Nephron progenitor cell (in vitro differentiated cells): ENCODE results near the gene F2RL3.

Source experiments
- DNase-seq: peaks from one replicate; pipeline ENCODE4 v3.0.0; 2021
- H3K27ac Mint-ChIP-seq: 2 replicates; pipeline ENCODE4 v1.8.0; 2021; ENCODE audit warnings: mild to moderate bottlenecking, moderate library complexity, mixed read lengths
- H3K27me3 Mint-ChIP-seq: 2 replicates; pipeline ENCODE4 v1.8.0; 2021; ENCODE audit warnings: mild to moderate bottlenecking, low read depth, mixed read lengths; ENCODE audit not compliant: poor library complexity
- H3K36me3 Mint-ChIP-seq: 2 replicates; pipeline ENCODE4 v1.8.0; 2021; ENCODE audit warnings: low read depth, mixed read lengths
- H3K4me1 Mint-ChIP-seq: 2 replicates; pipeline ENCODE4 v1.8.0; 2021; ENCODE audit warnings: mixed read lengths
- H3K4me3 Mint-ChIP-seq: 2 replicates; pipeline ENCODE4 v1.8.0; 2021; ENCODE audit warnings: mild to moderate bottlenecking, moderate library complexity, mixed read lengths
- H3K9me3 Mint-ChIP-seq: 2 replicates; pipeline ENCODE4 v1.8.0; 2021; ENCODE audit warnings: mild to moderate bottlenecking, moderate library complexity, mixed read lengths
- CTCF ChIP-seq: fragments of 200-600 bp; sonication (generic); IDR thresholded peaks from 2 replicates; pipeline ENCODE4 v1.5.0; 2021; ENCODE audit warnings: antibody characterized with exemption

The F2RL3 gene

GRCh38 chr19:16889883-16890460 is 1.2 kb downstream of the F2RL3 start:
- peaks cover 21% of the 10 kb centered on the region for H3K4me1 Mint-ChIP-seq
- no peak overlapping the region for H3K4me3 Mint-ChIP-seq
- DNase-seq: no peak
- H3K27ac Mint-ChIP-seq: no peak overlapping the region
- no peaks in the 10 kb centered on the region for H3K9me3 Mint-ChIP-seq
- peaks cover 13% of the 10 kb centered on the region for H3K27me3 Mint-ChIP-seq
- no peak for TF ChIP-seq CTCF
- no peaks in the 10 kb centered on the region for H3K36me3 Mint-ChIP-seq

- TF ChIP-seq CTCF: no peak
- H3K27me3 Mint-ChIP-seq: peaks cover 17% of the 10 kb centered on the region
- no peak for DNase-seq
- H3K27ac Mint-ChIP-seq: no peak overlapping the region
- no peaks in the 10 kb centered on the region for H3K36me3 Mint-ChIP-seq
- peaks cover 21% of the 10 kb centered on the region for H3K4me1 Mint-ChIP-seq
- no peaks in the 10 kb centered on the region for H3K9me3 Mint-ChIP-seq
- H3K4me3 Mint-ChIP-seq: no peak overlapping the region
Observed at GRCh38 chr19:16890461-16891184, 1.8 kb downstream of the F2RL3 start.

- peaks cover 21% of the 10 kb centered on the region for H3K4me1 Mint-ChIP-seq
- TF ChIP-seq CTCF: no peak
- no peaks in the 10 kb centered on the region for H3K9me3 Mint-ChIP-seq
- no peak overlapping the region for H3K4me3 Mint-ChIP-seq
- no peaks in the 10 kb centered on the region for H3K36me3 Mint-ChIP-seq
- peaks cover 25% of the 10 kb centered on the region for H3K27me3 Mint-ChIP-seq
- DNase-seq: no peak
- H3K27ac Mint-ChIP-seq: no peak overlapping the region
Observed at GRCh38 chr19:16891696-16892382, 3.0 kb downstream of the F2RL3 start.

DNA sequence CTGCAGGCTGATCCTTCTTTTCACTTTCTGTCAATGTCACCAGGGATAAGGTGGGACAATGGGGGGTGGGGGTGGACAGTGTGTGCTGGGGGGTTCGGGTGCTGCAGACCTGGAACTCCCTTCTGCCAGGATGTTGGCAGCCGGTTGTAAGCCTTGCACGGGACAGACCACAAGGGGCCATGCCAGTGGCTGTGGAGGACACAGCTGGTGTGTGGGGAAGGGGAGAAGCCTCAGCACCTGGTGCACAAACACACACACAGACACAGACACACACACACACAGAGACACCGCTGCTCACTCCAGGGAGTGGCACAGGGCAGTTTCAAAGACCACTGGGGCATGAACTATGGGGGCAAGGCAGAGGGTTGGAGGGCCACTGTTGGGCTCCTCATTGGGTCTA is 3.6 kb downstream of the F2RL3 start:
- DNase-seq: no peak
- Mint-ChIP-seq H3K27me3 (peaks cover 29% of the 10 kb centered on the region), H3K36me3 (no peaks in the 10 kb centered on the region), H3K4me1 (peaks cover 17% of the 10 kb centered on the region), H3K27ac (no peak overlapping the region), H3K4me3 (no peak overlapping the region), H3K9me3 (no peaks in the 10 kb centered on the region)
- no peak for TF ChIP-seq CTCF

- no peak for TF ChIP-seq CTCF
- no peak overlapping the region for H3K27ac Mint-ChIP-seq
Observed at GRCh38 chr19:16892868-16893685, 4.3 kb downstream of the F2RL3 start.

More at GRCh38 chr19:16892868-16893685, 4.3 kb downstream of the F2RL3 start:
- DNase-seq: no peak
- no peaks in the 10 kb centered on the region for H3K36me3 Mint-ChIP-seq
- peaks cover 16% of the 10 kb centered on the region for H3K4me1 Mint-ChIP-seq
- no peak overlapping the region for H3K4me3 Mint-ChIP-seq
- peaks cover 30% of the 10 kb centered on the region for H3K27me3 Mint-ChIP-seq
- no peaks in the 10 kb centered on the region for H3K9me3 Mint-ChIP-seq
